HFF-Myc (cell line): ENCODE data around the gene DAG1.
"Not testable (repeated sequence)": the region's sequence is repeated elsewhere in the genome, so short reads cannot be mapped to it uniquely, and the experiment has no call there.

Experiments used
- DNase-seq: peaks from one replicate; pipeline ENCODE4 v3.0.0-alpha.2; 2011; ENCODE audit warnings: low read depth; ENCODE audit errors: extremely low read depth
- H3K4me3 ChIP-seq: replicated peaks from 2 replicates; pipeline ENCODE4 v1.5.1; 2011; ENCODE audit warnings: low read depth, mild to moderate bottlenecking, control low read depth, low read length
- CTCF ChIP-seq: IDR thresholded peaks from 2 replicates; pipeline ENCODE4 v1.5.1; 2012; ENCODE audit warnings: mild to moderate bottlenecking, low read depth, low read length, control low read depth; ENCODE audit errors: missing control alignments

DAG1 gene

GRCh38 chr3:49489247-49489646, 19.2 kb downstream of the DAG1 start:
- no peak overlapping the region for H3K4me3 ChIP-seq
- TF ChIP-seq CTCF, result no peak
- DNase-seq, result no peak

GRCh38 chr3:49492969-49493368, 22.9 kb downstream of the DAG1 start:
- H3K4me3 ChIP-seq, result no peak overlapping the region
- no peak for TF ChIP-seq CTCF
- no peak for DNase-seq

GRCh38 chr3:49493901-49494300, 23.8 kb downstream of the DAG1 start:
- H3K4me3 ChIP-seq, result no peak overlapping the region
- no peak for DNase-seq
- TF ChIP-seq CTCF, result no peak

GRCh38 chr3:49495023-49495422, 25.0 kb downstream of the DAG1 start:
- DNase-seq, result no peak
- TF ChIP-seq CTCF, result no peak
- no peak overlapping the region for H3K4me3 ChIP-seq

GRCh38 chr3:49496845-49497244, 26.8 kb downstream of the DAG1 start:
- H3K4me3 ChIP-seq, DNase-seq: not testable (repeated sequence)

- DNase-seq, result no peak
Observed at GRCh38 chr3:49497606-49498005, 27.5 kb downstream of the DAG1 start.

GRCh38 chr3:49498239-49498638, 28.2 kb downstream of the DAG1 start:
- H3K4me3 ChIP-seq, result no peak overlapping the region
- no peak for TF ChIP-seq CTCF
- no peak for DNase-seq

More at GRCh38 chr3:49497606-49498005, 27.5 kb downstream of the DAG1 start:
- no peak for TF ChIP-seq CTCF
- no peak overlapping the region for H3K4me3 ChIP-seq
